NCI-H748 (cell line): ENCODE results near the gene TXNRD2.
A peak's percentile ranks its signal among the peaks of the same experiment; 100 is the strongest.
"Not testable (repeated sequence)": the region's sequence is repeated elsewhere in the genome, so short reads cannot be mapped to it uniquely, and the experiment has no call there.

Experiments
- DNase-seq: peaks from one replicate; lab custom pipeline; 2025; ENCODE audit not compliant: unreplicated experiment; lab: John Stamatoyannopoulos, UW

The TXNRD2 gene

GRCh38 chr22:19848298-19849224 lies 93.1 kb downstream of the TXNRD2 start:
- DNase-seq = no peak

DNA sequence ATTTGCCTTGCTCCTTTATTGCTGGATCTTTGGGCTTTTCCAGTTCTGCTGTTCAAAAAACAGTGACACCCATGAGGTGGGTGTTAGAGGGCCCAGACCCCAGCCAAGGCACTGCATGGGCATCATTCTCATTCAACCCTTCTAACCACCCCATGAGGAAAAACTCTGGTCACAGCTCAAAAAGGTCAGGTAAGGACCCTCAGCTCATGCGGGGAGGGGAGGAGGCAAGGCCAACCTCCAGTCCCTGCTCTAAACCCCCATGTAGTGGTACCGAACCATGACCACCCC lies 94.3 kb downstream of the TXNRD2 start:
- no peak for DNase-seq

GRCh38 chr22:19846620-19847344 lies 94.8 kb downstream of the TXNRD2 start:
- no peak for DNase-seq

GRCh38 chr22:19845054-19845722 lies 96.4 kb downstream of the TXNRD2 start:
- no peak for DNase-seq

DNA sequence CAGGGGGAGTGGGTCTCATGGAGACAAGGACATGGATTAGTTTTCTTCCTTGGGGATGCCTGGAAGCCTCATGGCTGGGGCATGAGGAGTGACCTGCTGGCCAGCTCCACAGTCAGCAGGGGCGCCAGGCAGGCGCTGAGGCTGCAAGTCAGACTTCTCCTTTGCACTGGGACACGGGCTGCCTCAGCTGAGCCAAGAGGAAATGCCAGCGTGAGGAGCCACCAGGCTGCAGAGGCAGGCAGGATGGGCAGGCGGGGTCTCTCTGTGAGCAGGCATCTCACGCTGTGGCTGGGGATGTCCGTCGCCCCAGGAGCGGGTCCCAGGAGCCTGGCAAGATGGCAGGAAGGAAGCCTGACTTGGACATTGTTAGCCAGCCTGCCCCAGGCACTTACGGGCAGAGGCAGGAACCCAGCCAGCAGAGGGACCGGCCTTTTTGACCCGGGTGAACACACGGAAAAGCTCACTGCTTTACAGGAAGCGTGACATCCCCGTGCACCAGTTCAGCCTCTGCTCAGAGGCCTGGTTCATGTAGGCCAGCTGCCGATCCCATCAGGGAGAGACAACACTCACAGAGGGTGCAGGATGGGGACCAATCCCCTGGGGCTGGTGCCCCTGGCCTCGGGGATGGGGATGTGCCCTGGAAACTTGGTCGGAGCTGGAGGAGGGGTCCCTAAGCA lies 97.1 kb downstream of the TXNRD2 start:
- no peak for DNase-seq

DNA sequence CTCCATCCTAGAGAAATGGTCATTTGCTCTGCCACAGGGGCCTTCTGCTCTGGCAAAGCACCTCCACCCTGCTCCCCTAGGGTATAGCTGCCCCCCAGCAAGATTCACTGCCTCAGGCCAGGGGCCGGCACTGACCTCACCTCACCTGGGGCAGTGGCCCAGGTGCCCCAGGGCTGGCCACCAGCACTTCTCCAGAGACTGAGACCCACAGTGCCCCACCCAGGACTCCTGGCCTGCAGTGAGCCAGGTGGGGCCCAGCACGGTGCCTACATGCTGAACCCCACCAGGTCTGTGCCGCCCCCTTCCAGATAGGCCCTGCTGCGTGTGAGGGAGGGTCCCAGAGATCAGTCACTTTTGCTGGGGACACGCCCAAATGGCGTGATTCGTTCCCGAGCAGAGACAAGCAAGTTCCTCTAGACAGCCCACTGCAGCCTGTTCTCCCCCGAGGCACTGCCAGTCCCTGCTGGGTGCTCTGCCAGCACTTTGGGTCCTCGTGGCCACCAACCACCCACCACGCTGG lies 97.7 kb downstream of the TXNRD2 start:
- no peak for DNase-seq

- DNase-seq = peak; percentile 64
Measured at GRCh38 chr22:19843107-19843856, 98.3 kb downstream of the TXNRD2 start.

GRCh38 chr22:19842393-19843106 lies 99.1 kb downstream of the TXNRD2 start:
- no peak for DNase-seq

- DNase-seq = no peak
Measured at GRCh38 chr22:19841641-19842392, 99.8 kb downstream of the TXNRD2 start.

GRCh38 chr22:19840955-19841640 lies 100.5 kb downstream of the TXNRD2 start:
- DNase-seq = no peak

DNA sequence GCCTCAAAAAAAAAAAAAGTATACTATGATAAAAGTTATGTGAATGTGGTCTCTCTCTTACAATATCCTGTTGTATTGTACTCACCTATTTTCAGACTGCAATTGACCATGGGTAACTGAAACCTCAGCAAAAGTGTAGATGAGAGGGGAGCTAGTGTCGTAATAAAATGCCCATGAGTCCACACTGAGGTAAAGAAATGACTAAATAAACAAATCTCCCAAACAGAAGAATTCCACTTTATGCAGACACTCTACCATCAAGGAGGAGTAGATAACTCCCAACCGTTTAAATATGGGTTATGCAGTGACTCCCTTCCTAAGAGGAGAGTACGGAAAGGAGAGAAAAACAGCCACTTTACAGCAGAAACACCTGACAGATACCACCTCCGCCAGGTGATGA lies 101.6 kb downstream of the TXNRD2 start:
- no peak for DNase-seq

GRCh38 chr22:19837915-19838314 lies 103.7 kb downstream of the TXNRD2 start:
- DNase-seq = peak; percentile 10

DNA sequence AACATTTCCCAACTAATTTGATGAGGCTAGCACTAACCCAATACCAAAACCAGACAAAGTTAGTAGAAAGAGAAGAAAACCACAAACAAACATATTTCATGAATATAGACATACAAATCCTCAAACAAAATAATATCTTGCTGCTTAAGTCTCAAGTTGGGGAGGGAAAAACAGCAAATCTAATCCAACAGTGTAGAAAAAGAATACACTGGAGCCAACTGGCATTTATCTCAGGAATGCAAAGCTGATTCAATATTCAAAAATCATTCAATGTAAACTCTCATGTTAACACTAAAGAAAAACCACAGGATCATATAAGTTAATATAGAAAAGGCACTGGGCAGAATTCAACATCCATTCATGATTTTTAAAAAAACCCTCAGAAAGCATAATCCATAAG lies 105.1 kb downstream of the TXNRD2 start:
- no peak for DNase-seq

DNA sequence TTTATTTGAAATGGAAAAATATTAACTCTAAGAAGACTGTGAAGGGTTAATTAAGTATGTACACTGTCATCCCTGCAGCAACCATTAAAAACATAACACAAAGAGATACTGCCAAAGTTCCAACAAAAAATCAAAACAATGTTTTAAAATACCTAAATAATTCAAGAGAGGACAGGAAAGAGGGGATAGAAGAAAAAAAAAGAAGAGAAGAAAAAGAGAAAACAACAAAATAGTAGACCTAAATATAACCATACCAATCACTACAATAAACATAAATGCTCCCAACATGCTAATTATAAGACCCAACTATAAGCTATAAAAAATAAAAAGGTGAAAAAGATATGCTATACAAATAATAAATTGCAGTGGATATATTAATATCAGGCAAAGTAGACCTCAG lies 107.0 kb downstream of the TXNRD2 start:
- no peak for DNase-seq

- not testable (repeated sequence) for DNase-seq
Measured at GRCh38 chr22:19833327-19833726, 108.3 kb downstream of the TXNRD2 start.

DNA sequence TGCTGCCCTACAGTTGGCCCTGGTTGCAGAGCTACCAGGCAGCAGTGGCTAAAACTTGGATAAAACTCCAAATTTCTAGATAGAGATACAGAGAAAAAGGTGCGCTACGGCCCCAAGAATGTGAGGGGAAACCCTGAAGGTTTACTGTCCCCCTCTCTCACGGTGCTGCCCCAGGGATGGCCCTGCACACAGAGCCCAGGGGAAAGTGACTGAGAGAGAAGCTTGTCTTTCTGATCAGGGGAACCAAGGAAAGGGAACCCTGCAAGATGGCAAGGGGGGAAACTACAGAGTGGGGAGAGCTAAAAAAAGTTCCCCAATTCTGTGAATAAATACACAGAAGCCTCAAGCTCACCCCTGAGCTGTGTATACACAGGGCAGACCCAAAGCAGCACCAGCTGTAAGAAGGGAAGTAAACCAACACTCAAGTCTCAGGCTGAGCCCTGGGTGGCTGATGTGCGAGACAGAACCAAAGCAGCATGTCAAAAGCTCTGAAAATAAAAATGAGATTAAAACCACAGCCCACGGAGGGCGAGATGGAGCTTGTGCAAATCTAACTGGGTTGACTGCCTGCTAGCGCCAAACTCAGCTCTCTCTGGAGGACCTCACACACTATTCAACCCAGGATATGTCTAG lies 109.0 kb downstream of the TXNRD2 start:
- DNase-seq = no peak

GRCh38 chr22:19831979-19832378 lies 109.6 kb downstream of the TXNRD2 start:
- not testable (repeated sequence) for DNase-seq

DNA sequence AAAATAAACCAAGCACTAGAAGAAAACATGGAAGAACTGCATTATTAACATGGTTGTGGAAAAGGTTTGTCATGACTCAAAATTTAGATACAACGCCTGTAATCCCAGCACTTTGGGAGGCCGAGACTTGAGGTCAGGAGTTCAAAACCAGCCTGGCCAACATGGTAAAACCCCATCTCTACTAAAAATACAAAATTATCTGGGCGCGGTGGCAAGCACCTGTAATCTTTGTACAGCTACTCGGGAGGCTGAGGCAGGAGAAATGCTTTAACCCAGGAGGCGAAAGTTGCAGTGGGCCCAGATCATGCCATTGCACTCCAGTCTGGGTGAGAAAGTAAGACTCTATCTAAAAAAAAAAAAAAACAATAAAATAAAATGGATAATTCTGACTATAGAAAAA lies 110.6 kb downstream of the TXNRD2 start:
- DNase-seq = no peak
